Breast epithelium (tissue), 4 donors: ENCODE data around the gene NRXN3. TPM values are rescaled to one million over a fixed set of nuclear protein-coding genes. Genes with fewer than 3 reads are reported as not detected.

ENCODE experiments used
- DNase-seq, 2 donors: peaks; one replicate each; pipeline ENCODE4 v3.0.0-alpha.2; 2019; ENCODE audit warnings: low spot score in 2 of 2
- H3K27ac ChIP-seq, 2 donors: fragments of 200-600 bp; sonication (generic) in 1 of 2; one replicate each; pipeline ENCODE4 v1.5.1; 2016 to 2019; ENCODE audit warnings: mild to moderate bottlenecking in 1 of 2
- H3K27me3 ChIP-seq, 2 donors: fragments of 200-600 bp; sonication (generic) in 1 of 2; one replicate each; pipeline versions ENCODE4 v1.5.1 to v1.6.0; 2017 to 2019; ENCODE audit warnings: control low read depth in 1 of 2, mild to moderate bottlenecking in 1 of 2
- H3K36me3 ChIP-seq: fragments of 200-600 bp; one replicate; pipeline ENCODE4 v1.5.1; 2019
- H3K4me1 ChIP-seq, 2 donors: fragments of 200-600 bp; sonication (generic); one replicate each; pipeline ENCODE4 v1.5.1; 2016 to 2019; ENCODE audit warnings: control low read depth in 1 of 2
- H3K4me3 ChIP-seq, 3 donors: fragments of 200-600 bp; sonication (generic); 1 replicate in 2 of 3; 2 replicates in 1 of 3; pipeline ENCODE4 v1.5.1; 2016 to 2019; ENCODE audit warnings: mild to moderate bottlenecking in 3 of 3, moderate library complexity in 2 of 3
- H3K9me3 ChIP-seq, 2 donors: fragments of 200-600 bp; sonication (generic) in 1 of 2; one replicate each; pipeline ENCODE4 v1.5.1; 2016 to 2019; ENCODE audit warnings: control low read depth in 1 of 2
- POLR2A ChIP-seq: fragments of 450-650 bp; IDR thresholded peaks from one replicate; pipeline ENCODE4 v1.6.1; 2016; ENCODE audit warnings: antibody characterized with exemption, mild to moderate bottlenecking, moderate library complexity
- POLR2AphosphoS5 ChIP-seq, 3 donors: sonication (generic); formaldehyde crosslinking; IDR thresholded peaks; one replicate each; pipeline ENCODE4 v1.6.1; 2017; ENCODE audit warnings: antibody characterized with exemption in 3 of 3
- intact Hi-C: fragments of 100-400 bp; cut with DNase I; formaldehyde crosslinking; loops from one replicate; pipeline ENCODE4 v1.15.1; 2023; ENCODE audit warnings: low total_unique reads
- total RNA-seq, 3 donors: library from RNA; depleted of rRNA; stranded (reverse); fragments of >200 nt; gene quantifications; one replicate each; pipeline ENCODE4 v1.1.0, GENCODE V29; 2016
- TF ChIP-seq, protein P1 (sequence below), 3 donors: fragments of 450-650 bp; IDR thresholded peaks; one replicate each; pipeline ENCODE4 v1.5.1; 2016 to 2017; ENCODE audit warnings: antibody characterized with exemption in 3 of 3, mild to moderate bottlenecking in 3 of 3, moderate library complexity in 3 of 3

Gene NRXN3
- total RNA-seq, 3 donors from 2014 or later, result 2.9 to 3.6 (median 3.5) TPM

- TF ChIP-seq POLR2AphosphoS5 (IDR thresholded peaks at IDR 0.05) (no peak), POLR2A (no peak)
- TF ChIP-seq, protein P1, sequence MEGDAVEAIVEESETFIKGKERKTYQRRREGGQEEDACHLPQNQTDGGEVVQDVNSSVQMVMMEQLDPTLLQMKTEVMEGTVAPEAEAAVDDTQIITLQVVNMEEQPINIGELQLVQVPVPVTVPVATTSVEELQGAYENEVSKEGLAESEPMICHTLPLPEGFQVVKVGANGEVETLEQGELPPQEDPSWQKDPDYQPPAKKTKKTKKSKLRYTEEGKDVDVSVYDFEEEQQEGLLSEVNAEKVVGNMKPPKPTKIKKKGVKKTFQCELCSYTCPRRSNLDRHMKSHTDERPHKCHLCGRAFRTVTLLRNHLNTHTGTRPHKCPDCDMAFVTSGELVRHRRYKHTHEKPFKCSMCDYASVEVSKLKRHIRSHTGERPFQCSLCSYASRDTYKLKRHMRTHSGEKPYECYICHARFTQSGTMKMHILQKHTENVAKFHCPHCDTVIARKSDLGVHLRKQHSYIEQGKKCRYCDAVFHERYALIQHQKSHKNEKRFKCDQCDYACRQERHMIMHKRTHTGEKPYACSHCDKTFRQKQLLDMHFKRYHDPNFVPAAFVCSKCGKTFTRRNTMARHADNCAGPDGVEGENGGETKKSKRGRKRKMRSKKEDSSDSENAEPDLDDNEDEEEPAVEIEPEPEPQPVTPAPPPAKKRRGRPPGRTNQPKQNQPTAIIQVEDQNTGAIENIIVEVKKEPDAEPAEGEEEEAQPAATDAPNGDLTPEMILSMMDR (IDR thresholded peaks at IDR 0.05), result no peak
- DNase-seq, result no peak
- intact Hi-C loops, result no loop called here
- Histone ChIP-seq H3K27ac (no peak overlapping the region), H3K4me1 (no peaks in the 10 kb centered on the region), H3K27me3 (no peaks in the 10 kb centered on the region), H3K9me3 (no peaks in the 10 kb centered on the region), H3K4me3 (no peak overlapping the region), H3K36me3 (no peaks in the 10 kb centered on the region)
These were observed 1428.2 kb downstream of the NRXN3 start for GRCh38 chr14:79598339-79598738.

DNA sequence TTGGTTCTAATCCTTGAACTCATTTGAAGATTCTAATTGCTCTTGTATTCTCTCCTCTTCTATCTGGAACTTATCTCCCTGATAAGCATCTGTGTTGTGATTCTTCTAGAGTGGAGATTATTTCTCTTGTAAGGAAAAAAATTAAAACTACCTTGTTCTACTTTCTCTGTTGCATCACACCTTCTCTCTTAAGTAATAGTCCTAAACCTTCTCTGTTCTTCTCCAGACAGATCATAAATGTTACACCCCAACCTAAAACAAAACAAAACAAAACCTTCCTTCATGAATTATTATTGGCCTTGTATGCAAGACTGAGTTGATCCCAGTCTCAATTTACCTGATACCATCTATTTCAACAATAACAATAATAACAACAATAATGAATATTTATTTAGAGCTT, 1429.1 kb downstream of the NRXN3 start:
- no peaks in the 10 kb centered on the region for H3K27me3 ChIP-seq
- H3K4me3 ChIP-seq, result no peak overlapping the region
- H3K27ac ChIP-seq, result no peak overlapping the region
- H3K9me3 ChIP-seq, result no peaks in the 10 kb centered on the region
- intact Hi-C loops, result no loop called here
- TF ChIP-seq, protein P1 (IDR thresholded peaks at IDR 0.05), result no peak
- TF ChIP-seq POLR2AphosphoS5 (IDR thresholded peaks at IDR 0.05) (no peak), POLR2A (no peak)
- DNase-seq, result no peak
- no peaks in the 10 kb centered on the region for H3K36me3 ChIP-seq
- no peaks in the 10 kb centered on the region for H3K4me1 ChIP-seq

GRCh38 chr14:79600406-79600805, 1430.2 kb downstream of the NRXN3 start:
- no peaks in the 10 kb centered on the region for H3K36me3 ChIP-seq
- intact Hi-C loops, result no loop called here
- H3K4me1 ChIP-seq, result no peaks in the 10 kb centered on the region
- H3K27ac ChIP-seq, result no peak overlapping the region
- no peaks in the 10 kb centered on the region for H3K9me3 ChIP-seq
- TF ChIP-seq, protein P1 (IDR thresholded peaks at IDR 0.05), result no peak
- TF ChIP-seq POLR2AphosphoS5 (IDR thresholded peaks at IDR 0.05) (no peak), POLR2A (no peak)
- H3K27me3 ChIP-seq, result no peaks in the 10 kb centered on the region
- no peak for DNase-seq
- no peak overlapping the region for H3K4me3 ChIP-seq

GRCh38 chr14:79601579-79601978, 1431.4 kb downstream of the NRXN3 start:
- Histone ChIP-seq H3K4me1 (no peaks in the 10 kb centered on the region), H3K36me3 (no peaks in the 10 kb centered on the region), H3K9me3 (no peaks in the 10 kb centered on the region), H3K4me3 (no peak overlapping the region), H3K27ac (no peak overlapping the region), H3K27me3 (no peaks in the 10 kb centered on the region)
- intact Hi-C loops, result no loop called here
- TF ChIP-seq POLR2AphosphoS5 (IDR thresholded peaks at IDR 0.05) (no peak), POLR2A (no peak)
- TF ChIP-seq, protein P1 (IDR thresholded peaks at IDR 0.05), result no peak
- no peak for DNase-seq

GRCh38 chr14:79602045-79602444, 1431.9 kb downstream of the NRXN3 start:
- H3K9me3 ChIP-seq, result no peaks in the 10 kb centered on the region
- TF ChIP-seq, protein P1 (IDR thresholded peaks at IDR 0.05), result no peak
- TF ChIP-seq POLR2AphosphoS5 (IDR thresholded peaks at IDR 0.05) (no peak), POLR2A (no peak)
- intact Hi-C loops, result no loop called here
- no peaks in the 10 kb centered on the region for H3K4me1 ChIP-seq
- H3K27me3 ChIP-seq, result no peaks in the 10 kb centered on the region
- H3K4me3 ChIP-seq, result no peak overlapping the region
- H3K27ac ChIP-seq, result no peak overlapping the region
- DNase-seq, result no peak
- no peaks in the 10 kb centered on the region for H3K36me3 ChIP-seq
